Hematopoietic multipotent progenitor cell treated with erythropoietin and hydrocortisone succinate and interleukin-3 and kit ligand, for 15 days (in vitro differentiated cells): ENCODE results near the gene TEX19.
A peak's percentile ranks its signal among the peaks of the same experiment; 100 is the strongest.

Experiments used
- DNase-seq: peaks from one replicate; pipeline ENCODE4 v3.0.0-alpha.2; 2015; ENCODE audit warnings: low spot score

TEX19 gene

GRCh38 chr17:82358465-82359350 lies at the start of gene TEX19:
Gene TEX19, plus strand, starts transcription at chr17:82359247. Its CDS starts 2,904 bp downstream, at chr17:82362151.
- peak; percentile 30 for DNase-seq

- no peak for DNase-seq
These were observed 49.1 kb upstream of the TEX19 start for GRCh38 chr17:82309656-82310570.

GRCh38 chr17:82310877-82311276 lies 48.2 kb upstream of the TEX19 start:
- no peak for DNase-seq

- no peak for DNase-seq
These were observed 47.1 kb upstream of the TEX19 start for GRCh38 chr17:82311971-82312370.

- no peak for DNase-seq
These were observed 45.6 kb upstream of the TEX19 start for GRCh38 chr17:82313195-82314011.

- DNase-seq, result no peak
These were observed 44.9 kb upstream of the TEX19 start for GRCh38 chr17:82314012-82314726.

GRCh38 chr17:82314727-82315605 lies 44.1 kb upstream of the TEX19 start:
- no peak for DNase-seq

GRCh38 chr17:82315703-82316358 lies 43.2 kb upstream of the TEX19 start:
- DNase-seq, result no peak

GRCh38 chr17:82316651-82317393 lies 42.2 kb upstream of the TEX19 start:
- DNase-seq, result no peak

GRCh38 chr17:82317394-82318168 lies 41.5 kb upstream of the TEX19 start, which contains the start of gene CD7:
Gene CD7, minus strand, starts transcription at chr17:82317608. Its CDS starts 113 bp downstream, at chr17:82317495.
- DNase-seq, result no peak

- DNase-seq, result no peak
These were observed 40.9 kb upstream of the TEX19 start for GRCh38 chr17:82318169-82318498.

- DNase-seq, result no peak
These were observed 40.1 kb upstream of the TEX19 start for GRCh38 chr17:82318772-82319606.

- DNase-seq, result no peak
These were observed 39.4 kb upstream of the TEX19 start for GRCh38 chr17:82319619-82320062.

- no peak for DNase-seq
These were observed 38.8 kb upstream of the TEX19 start for GRCh38 chr17:82320140-82320840.

GRCh38 chr17:82320956-82321927 lies 37.8 kb upstream of the TEX19 start:
- peak; percentile 39 for DNase-seq
